HG02623 (cell line): ENCODE measurements around the gene ZNRF1.
"Not testable (repeated sequence)": the region's sequence is repeated elsewhere in the genome, so short reads cannot be mapped to it uniquely, and the experiment has no call there.

ENCODE experiments used
- ATAC-seq: cut with Tn5 transposase; IDR thresholded peaks from one replicate; pipeline ENCODE4 v1.9.1; 2021; ENCODE audit warnings: moderate library complexity; ENCODE audit not compliant: unreplicated experiment

The ZNRF1 gene

DNA sequence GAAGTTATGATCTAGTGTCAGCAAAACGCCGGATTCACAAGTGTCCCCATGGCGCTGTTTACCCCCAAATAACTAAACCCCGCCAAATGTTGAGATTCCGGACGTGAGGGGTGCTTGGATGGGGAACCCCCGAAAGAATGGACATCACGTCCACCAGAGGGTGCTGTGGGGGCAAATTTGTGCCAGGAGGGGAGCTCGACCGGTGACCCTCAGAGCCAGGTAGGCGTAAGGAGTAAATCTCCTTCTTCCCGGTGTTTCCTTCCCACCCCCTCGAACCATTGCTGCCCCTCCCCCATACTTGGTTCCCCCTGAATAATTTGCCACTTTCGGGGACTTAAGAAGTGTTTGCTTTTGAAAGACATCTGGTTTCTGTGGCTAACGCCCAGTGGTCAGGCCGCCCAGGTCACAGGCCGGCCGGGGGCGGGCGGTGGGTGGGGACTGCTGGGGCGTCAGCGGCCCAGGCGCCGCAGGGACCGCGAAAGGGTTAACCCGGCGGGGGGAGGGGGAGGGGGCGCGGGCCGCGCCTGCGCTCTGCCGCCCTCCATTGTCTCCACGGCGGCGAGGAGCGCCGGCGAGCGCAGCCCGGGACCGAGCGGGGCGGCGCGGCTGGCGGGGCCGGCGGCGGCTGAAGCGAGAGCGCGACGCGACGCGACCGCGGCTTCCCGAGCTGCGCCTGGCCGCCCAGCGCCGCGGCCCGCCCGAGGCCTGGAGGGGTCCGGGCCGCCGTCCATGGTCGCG lies at the start of gene ZNRF1:
Gene ZNRF1 (plus strand): TSS at position 544 of the 738 bp plus-strand sequence. CDS start 648 bp downstream, outside the sequence.
- peak; percentile 72 for ATAC-seq

DNA sequence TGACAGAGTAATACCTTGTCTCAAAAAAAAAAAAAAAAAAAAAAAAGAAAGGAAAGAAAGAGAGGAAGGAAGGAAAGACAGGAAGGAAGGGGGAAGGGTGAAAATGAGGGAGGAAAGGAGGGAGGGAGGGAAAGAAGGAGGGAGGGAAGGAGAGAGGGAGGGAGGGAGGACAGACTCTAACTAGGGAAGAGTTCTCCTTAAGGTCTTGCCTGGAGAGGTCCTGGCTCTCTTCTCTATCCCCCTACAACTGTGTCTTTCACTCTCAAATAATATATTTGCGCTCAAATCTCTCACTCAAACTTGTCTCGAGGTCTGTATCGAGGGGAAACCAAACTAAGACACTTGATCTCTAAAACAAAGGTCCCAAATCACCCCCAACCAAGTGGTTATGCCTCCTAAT lies 49.5 kb upstream of the ZNRF1 start:
- no peak for ATAC-seq

DNA sequence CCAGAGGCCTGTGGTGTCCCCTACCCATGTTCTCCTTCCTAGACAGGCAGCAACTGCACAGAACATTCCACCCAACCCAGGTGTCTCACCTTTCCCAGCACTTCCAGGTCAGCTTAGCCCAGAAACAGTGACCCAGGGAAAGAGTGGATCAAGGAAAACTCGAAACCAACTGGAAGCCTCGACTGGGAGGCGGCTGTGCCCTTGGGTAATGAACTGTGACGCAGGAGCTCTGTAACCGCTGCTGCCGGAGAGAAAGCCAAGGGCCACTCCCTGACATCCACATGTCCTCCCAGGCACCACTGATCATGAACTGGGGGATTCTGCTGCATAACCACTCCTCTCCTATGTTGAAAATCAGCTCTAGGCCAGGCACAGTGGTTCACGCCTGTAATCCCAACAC lies 48.3 kb upstream of the ZNRF1 start:
- ATAC-seq, result no peak

DNA sequence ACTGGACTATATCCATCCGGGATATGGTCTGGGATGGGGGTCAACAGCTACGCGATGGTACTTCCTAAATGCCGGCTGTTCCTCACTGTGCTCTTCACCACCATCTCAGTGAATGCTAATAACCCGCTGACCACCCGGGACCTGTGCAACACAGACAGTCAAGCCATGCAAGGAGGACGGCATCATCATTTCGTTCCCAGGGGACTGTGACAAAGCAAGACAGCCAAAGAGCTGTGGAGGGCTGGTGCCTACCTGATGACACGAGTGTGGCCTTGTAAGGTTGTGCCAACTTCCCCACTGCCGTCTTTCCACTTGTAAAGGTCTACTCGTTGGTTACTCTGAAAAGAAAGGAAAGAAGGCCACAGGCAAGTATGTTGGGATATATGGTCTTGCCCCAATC lies 47.6 kb upstream of the ZNRF1 start:
- no peak for ATAC-seq

DNA sequence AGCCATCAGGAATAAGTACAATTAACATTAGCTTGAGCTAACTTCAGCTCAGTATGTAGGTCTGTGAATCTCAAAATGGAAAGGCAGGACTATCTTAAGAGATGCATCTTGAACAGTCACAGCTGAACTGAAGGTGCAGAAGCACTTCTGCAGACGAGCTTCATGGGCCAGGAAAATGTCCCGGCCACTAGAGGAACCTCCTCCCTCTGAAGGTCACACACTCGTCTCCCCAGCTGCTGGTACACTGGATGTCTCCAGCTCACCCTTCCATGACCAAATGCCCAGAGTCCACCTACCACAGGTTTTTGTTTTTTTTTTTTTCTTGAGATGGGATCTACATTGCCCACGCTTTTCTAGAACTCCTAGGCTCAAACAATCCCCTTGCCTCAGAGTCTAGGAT lies 47.1 kb upstream of the ZNRF1 start:
- no peak for ATAC-seq

DNA sequence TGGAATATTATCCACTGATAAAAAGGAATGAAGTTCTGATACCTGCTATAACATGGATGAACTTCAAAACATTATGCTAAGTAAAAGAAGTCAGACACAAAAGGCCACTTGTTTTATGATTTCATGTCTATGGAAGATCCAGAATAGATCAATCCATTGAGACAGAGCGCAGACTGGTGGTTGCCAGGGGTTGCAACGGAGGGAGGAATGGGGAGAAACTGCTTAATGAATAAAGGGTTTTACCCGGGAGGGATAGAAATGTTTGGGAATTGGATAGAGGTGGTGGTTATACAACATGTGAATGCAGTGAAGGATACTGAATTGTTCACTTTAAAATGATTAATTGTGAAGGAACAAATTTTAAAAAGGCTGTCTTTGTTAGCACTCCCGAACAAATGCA lies 44.1 kb upstream of the ZNRF1 start:
- ATAC-seq, result no peak

DNA sequence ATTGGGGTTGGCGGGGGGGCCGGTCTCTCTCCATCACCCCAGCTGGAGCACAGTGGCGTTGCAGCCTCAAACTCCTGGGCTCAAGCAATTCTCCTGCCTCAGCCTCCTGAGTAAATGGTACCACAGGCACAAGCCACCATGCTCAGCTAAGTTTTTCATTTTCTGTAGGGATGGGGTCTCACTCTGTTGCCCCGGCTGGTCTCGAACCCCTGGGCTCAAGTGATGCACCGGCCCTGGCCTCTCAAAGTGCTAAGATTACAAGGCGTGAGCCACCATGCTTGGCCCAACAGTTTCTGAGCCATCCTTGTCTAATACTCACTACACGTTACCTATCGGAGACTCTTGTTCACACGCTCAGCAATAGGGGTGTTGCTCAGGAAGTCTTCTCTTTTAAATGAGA lies 25.5 kb upstream of the ZNRF1 start:
- no peak for ATAC-seq

DNA sequence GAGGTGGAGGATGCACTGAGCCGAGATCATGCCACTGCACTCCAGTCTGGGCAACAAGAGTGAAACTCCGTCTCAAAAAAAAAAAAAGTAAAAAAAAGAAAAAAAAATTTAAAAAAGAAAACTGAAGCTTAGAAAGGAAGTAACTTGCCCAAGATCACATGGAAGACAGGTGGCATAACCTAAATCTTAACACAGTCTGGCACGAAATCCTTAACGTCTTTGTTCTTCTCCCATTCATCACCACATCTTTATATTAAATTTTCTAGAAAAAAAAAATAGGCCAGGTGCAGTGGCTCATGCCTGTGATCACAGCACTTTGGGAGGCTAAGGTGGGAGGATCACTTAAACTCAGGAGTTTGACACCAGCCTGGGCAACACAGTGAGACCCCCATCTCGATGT lies 23.2 kb upstream of the ZNRF1 start:
- ATAC-seq, result no peak

DNA sequence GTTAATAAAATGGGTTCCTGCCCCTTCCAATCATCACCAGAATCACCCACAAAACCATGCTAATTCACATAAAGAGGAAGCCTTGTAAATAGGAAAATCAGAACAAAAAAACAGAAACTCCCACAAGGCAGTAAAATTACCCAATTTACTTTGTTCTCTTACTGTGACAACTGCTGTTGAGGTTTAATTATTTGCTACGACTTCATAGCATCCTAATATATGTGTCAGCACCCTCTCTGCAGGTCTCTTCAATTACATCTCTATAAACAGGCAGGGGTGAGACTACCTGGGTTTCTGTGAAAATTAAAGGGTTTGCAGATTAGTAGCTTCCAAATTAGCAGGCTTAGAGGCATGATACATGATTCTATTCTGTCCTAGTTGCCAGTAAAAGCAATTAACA lies 16.6 kb upstream of the ZNRF1 start:
- ATAC-seq, result no peak

DNA sequence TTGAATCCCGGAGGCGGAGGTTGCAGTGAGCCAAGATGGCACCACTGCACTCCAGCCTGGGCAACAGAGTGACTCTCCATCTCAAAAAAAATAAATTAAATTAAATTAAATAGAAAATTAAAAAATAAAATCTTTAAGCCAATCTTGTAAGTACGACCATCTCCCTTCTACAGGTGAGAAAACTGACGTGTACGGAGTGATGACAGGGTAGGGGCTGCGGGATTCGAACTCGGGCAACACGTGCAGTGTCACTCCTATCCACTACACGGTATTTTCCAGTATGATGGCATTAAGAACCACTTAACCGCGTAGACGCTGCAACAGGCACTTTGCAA lies 14.7 kb upstream of the ZNRF1 start:
- ATAC-seq, result no peak

DNA sequence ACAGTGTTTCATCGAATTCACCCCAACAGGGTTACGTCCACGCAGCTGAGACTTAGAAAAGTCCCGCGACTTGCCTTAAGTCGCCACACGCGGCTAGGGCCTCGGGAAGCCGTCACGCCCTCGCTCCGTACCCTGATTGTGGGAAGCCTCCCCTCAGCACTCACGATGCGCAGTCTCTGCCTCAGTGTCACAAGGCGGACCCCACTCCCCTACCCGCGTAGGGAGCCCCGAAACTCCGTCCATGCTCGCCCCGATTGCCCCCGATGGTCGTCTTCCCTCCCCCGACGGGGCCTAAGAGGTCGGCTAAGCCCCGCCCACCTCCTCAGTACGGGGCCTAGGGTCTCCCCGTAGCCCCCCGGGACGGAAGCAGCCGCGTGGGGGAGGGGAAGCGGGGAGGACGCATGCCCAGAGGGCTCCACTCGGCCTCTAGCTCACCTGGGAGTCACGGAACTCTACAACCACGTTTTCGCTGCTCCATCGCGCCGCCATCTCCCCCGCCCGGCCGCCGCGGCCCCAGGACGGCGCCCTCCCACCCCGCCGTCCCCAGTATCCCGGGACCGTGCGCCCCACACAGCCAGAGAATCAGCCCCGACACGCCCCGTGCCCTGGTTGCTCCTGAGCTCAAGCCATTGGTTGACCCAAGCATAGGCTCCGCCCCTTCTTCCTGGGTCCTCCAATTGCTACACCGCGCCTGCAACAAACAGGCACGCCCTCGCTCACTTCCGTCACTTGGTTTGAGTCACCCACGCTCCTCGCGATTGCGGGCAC lies 14.1 kb upstream of the ZNRF1 start, which contains the start of gene WDR59:
Gene WDR59 (minus strand): TSS at position 595 of the 768 bp plus-strand sequence. CDS start 106 bp downstream, at position 489.
- peak; percentile 99 for ATAC-seq

DNA sequence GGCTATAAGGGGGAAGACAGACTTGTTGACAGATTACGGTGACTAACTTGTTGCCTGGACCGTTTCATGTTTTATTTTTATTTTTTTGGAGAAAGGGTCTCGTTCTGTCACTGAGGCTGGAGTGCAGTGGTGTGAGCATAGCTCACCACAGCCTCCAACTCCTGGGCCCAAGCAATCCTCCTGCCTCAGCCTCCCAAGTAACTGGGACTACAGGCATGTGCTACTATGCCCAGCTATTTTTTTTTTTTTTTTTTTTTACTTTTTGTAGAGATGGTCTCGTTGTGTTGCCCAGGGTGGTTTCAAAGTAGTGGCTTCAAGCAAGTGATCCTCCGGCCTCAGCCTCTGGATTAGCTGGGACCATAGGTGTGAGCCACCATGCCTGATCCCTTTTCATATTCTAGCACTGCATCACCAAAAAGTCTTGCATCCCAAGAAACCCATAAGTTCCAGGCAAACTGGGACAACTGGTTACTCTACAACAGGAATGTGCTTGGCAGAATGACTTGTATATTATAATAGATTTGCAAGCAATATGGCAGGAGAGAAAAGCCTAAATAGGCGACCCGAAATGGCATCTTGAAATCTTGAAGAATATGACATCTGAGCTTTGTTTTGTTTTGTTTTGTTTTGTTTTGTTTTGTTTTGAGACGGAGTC lies 11.7 kb upstream of the ZNRF1 start:
- ATAC-seq, result no peak

DNA sequence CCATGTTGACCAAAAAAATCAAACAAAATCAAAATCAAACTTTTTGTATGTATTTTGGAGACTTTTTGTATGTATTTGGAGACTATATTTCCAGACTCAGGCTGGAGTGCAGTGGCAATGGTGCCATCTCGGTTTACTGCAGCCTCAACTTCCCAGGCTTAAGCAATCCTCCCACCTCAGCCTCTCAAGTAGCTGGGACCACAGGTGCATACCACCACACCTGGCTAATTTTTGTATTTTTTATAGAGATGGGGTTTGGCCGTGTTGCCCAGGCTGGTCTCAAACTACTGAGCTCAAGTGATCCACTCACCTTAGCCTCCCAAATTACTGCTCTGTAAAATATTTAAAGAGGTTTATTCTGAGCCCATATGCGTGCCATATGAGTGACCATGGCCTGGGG lies 9.0 kb upstream of the ZNRF1 start:
- ATAC-seq, result not testable (repeated sequence)

DNA sequence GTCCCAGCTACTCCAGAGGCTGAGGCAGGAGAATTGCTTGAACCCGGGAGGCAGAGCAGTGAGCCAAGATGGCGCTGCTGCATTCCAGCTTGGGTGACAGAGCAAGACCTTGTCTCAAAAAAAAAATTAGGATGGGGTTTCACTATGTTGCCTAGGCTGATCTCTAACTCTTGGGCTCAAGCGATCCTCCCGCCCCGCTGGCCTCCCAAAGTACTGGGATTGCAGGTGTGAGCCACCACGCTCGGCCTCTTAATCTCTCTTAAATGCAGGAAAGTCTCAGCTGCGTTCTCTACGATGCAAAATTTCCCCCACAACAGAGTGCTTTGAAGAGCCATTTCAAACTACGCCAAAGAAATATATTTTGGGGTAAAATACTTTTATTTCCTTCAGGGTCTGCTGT lies 8.0 kb upstream of the ZNRF1 start:
- ATAC-seq, result no peak

DNA sequence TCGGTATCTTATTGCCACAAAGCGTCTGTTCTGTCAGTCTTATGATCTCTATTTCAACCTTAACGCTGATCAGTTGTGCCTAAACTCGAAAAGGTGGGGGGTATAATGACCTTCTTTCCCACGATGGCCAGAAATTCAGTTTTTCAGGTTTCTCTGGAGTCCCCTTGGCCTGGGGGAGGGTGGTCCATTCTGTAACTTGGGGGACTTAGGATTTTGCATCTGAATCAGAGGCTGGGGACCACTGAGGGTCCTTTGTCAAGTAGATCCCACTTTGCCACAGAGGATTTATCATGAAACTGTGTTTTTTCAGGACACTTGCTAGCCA lies 7.6 kb upstream of the ZNRF1 start:
- ATAC-seq, result no peak

DNA sequence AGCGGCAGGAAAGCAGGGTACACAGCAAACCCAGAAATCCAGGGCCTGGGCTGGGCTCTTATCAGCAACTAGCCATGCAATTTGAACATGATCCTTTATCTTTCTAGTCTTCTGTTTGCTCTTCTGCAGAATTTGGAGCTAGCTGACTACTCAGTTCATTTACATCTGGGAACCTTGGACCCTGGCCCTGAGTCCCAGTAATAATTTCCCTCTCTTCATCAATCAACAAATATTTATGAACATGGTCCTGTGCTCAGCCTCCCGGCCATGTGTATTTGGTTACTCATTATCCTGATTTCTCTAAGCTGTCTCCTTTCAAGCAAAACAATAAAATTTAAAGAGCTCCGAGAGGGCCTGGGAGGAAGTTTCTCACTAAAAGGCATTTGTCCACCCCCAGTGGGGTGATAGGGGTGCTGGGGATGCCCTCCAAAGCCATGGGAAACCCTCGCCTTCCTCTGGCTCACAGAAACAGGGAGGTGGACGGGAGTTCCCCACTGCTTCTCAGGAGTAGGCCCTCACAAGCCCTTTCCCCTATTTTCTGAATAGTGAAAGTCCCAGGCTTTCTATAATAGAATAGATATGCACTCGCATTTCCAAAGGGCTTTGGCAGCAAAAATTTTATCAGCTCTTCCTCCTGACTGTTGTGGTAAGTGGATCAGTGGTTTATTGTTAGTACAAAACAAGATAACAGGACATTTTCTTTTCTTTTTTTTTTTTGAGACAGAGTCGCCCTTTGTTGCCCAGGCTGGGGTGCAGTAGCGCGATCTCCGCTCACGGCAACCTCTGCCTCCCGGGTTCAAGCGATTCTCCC lies 7.0 kb upstream of the ZNRF1 start:
- ATAC-seq, result no peak

DNA sequence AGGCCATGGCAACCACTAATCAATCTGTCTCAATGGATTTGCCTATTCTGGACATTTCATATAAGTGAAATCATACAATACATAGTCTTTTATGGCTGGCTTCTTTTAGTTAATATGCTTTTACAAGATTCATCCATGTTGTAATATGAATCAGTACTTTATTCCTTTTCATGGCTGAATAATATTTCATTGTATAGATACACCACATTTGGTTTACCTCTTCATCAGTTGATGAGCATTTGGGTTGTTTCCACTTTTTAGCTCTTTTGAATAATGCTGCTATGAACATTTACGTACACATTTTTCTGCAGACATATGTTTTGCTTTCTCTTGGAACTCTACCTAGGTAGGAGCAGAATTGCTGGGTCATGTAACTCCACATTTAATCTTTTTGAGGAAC lies 2.8 kb upstream of the ZNRF1 start:
- ATAC-seq, result no peak

DNA sequence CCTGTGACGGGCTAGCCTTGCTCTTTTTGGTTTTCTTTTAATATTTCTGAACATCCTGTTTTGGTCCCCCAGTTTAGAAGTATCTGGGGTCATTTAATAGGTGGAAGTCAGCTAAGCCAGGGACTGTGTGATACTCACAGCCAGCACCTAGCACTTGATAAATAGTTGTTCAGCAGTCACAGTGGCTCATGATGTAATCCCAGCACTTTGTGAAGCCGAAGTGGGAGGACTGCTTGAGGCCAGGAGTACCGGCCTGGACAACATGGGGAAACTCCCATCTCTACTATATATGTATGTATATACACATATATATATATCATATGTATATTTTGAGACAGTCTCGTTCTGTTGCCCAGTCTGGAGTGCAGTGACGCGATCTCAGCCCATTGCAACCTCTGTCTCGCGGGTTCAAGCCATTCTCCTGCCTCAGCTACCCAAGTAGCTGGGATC lies 1.8 kb upstream of the ZNRF1 start:
- no peak for ATAC-seq

DNA sequence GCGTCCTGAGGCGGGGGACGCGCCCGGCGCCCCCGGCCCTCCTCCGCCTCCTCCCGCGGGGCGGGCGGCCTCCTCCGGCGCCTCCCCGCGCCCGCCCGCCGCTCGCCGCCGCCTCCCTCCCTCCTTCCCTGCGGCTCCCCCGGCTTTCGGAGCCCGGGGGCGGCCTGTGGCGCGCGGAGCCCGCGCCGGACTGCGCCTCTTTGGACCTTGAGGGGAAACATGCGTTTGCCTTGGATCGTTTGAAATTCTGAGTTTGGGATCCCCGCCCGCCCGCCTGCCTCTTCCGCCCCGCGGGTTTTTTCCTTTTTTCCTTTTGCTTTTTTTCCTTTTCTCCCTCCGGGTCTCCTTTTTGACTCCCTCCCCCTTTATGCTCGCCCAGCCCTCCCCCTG lies 390 bp downstream of the ZNRF1 start:
- peak; percentile 32 for ATAC-seq

DNA sequence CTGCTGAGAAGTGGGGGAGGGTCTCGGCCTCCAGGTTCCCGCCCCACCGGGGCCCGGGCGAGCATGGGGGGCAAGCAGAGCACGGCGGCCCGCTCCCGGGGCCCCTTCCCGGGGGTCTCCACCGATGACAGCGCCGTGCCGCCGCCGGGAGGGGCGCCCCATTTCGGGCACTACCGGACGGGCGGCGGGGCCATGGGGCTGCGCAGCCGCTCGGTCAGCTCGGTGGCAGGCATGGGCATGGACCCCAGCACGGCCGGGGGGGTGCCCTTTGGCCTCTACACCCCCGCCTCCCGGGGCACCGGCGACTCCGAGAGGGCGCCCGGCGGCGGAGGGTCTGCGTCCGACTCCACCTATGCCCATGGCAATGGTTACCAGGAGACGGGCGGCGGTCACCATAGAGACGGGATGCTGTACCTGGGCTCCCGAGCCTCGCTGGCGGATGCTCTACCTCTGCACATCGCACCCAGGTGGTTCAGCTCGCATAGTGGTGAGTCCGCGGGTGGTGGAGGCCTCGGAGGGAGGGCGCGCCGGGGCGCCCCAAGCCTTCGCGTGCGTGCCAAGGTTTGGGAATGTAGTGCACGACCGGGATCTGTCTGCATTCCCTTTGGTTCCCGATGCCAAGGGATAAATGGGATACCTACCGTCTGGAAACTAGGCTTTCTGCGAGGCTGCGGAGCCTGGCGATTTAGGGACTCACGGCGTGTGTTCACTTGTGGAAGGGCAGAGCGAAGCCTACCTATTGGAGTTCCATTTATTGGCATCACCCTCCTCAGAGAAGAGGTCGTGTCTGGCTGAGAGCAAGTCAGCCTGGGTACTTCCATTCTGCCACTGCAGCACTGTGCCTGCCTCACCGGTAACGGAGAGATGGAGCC lies 1.0 kb downstream of the ZNRF1 start:
- ATAC-seq, result no peak
